Esophagus squamous epithelium (tissue), 4 donors: ENCODE measurements around the gene DBI.

Source experiments
- CTCF ChIP-seq, 6 experiments: fragments of 450-650 bp in 4 of 6; fragments of 200-600 bp in 2 of 6; sonication (generic) in 2 of 6; IDR thresholded peaks; one replicate each; pipeline ENCODE4 v1.5.1; 2016 to 2019; ENCODE audit warnings: antibody characterized with exemption in 6 of 6, mild to moderate bottlenecking in 4 of 6, moderate library complexity in 4 of 6
- POLR2A ChIP-seq, 4 donors: fragments of 450-650 bp; IDR thresholded peaks; one replicate each; pipeline ENCODE4 v1.6.1; 2017; ENCODE audit warnings: antibody characterized with exemption in 4 of 4, mild to moderate bottlenecking in 4 of 4, moderate library complexity in 3 of 4

- TF ChIP-seq POLR2A (IDR thresholded peaks at IDR 0.05): no peak
- TF ChIP-seq CTCF (IDR thresholded peaks at IDR 0.05): no peak
Observed at GRCh38 chr2:119339562-119339923, 27.2 kb upstream of the DBI start.
